Endodermal cell (in vitro differentiated cells): ENCODE results near the gene MRPS23. TPM values are rescaled to one million over a fixed set of nuclear protein-coding genes. Genes with fewer than 3 reads are reported as not detected.
A peak's percentile ranks its signal among the peaks of the same experiment; 100 is the strongest.

Source experiments
- DNase-seq: peaks from one replicate; pipeline ENCODE4 v3.0.0-alpha.2; 2017
- H3K27ac ChIP-seq: 2 replicates; pipeline ENCODE4 v1.5.1; 2013; ENCODE audit warnings: mild to moderate bottlenecking, low read depth, low read length, moderate library complexity
- H3K27me3 ChIP-seq: 2 replicates; pipeline ENCODE4 v1.6.1; 2013; ENCODE audit warnings: mild to moderate bottlenecking, low read length, moderate library complexity; ENCODE audit not compliant: insufficient read depth, control insufficient read depth, poor library complexity, severe bottlenecking
- H3K36me3 ChIP-seq: 2 replicates; pipeline ENCODE4 v1.7.0; 2013; ENCODE audit warnings: mild to moderate bottlenecking, low read length, moderate library complexity; ENCODE audit not compliant: control insufficient read depth, insufficient read depth
- H3K4me1 ChIP-seq: one replicate; pipeline ENCODE4 v1.7.0; 2013; ENCODE audit warnings: low read length; ENCODE audit not compliant: control insufficient read depth, insufficient read depth
- H3K4me3 ChIP-seq: 2 replicates; pipeline ENCODE4 v1.5.1; 2013; ENCODE audit warnings: mild to moderate bottlenecking, low read length, moderate library complexity
- H3K9ac ChIP-seq: 2 replicates; pipeline ENCODE4 v1.6.1; 2013; ENCODE audit warnings: mild to moderate bottlenecking, low read length, moderate library complexity; ENCODE audit not compliant: poor library complexity, severe bottlenecking; ENCODE audit errors: extremely low read depth
- H3K9me3 ChIP-seq: 2 replicates; pipeline ENCODE4 v1.6.1; 2013; ENCODE audit warnings: mild to moderate bottlenecking, low read length, moderate library complexity; ENCODE audit not compliant: control insufficient read depth
- H3K27ac Mint-ChIP-seq: 2 replicates; pipeline ENCODE4 v1.8.0; 2020; ENCODE audit warnings: mixed read lengths
- H3K27me3 Mint-ChIP-seq: 2 replicates; pipeline ENCODE4 v1.8.0; 2021; ENCODE audit warnings: mild to moderate bottlenecking, mixed read lengths; ENCODE audit not compliant: insufficient read depth
- H3K36me3 Mint-ChIP-seq: 2 replicates; pipeline ENCODE4 v1.8.0; 2020; ENCODE audit warnings: low read depth, mixed read lengths
- H3K4me1 Mint-ChIP-seq: 2 replicates; pipeline ENCODE4 v1.8.0; 2020; ENCODE audit warnings: mixed read lengths
- H3K4me3 Mint-ChIP-seq: 2 replicates; pipeline ENCODE4 v1.8.0; 2020; ENCODE audit warnings: mild to moderate bottlenecking, moderate library complexity, mixed read lengths
- H3K9me3 Mint-ChIP-seq: 2 replicates; pipeline ENCODE4 v1.8.0; 2020; ENCODE audit warnings: mild to moderate bottlenecking, mixed read lengths
- WGBS, 2 experiments: methylation state at CpG; one replicate each; pipeline versions ENCODE4 v1.1.5 to v1.1.7; 2013; ENCODE audit warnings: missing lambda C conversion rate in 2 of 2, mixed read lengths in 1 of 2; ENCODE audit not compliant: insufficient coverage in 1 of 2, insufficient read length in 1 of 2; 5-methylcytosine and 5-hydroxymethylcytosine counted together
- total RNA-seq, 2 donors: library from RNA; stranded (reverse); fragmentation: NEBNext Ultra II Directional in 1 of 2; extraction: Animal tissue kit (Norgen Biotek cat#: 25700) in 1 of 2; gene quantifications; 2 replicates in 1 of 2; 3 replicates in 1 of 2; pipeline ENCODE4 v1.2.1, GENCODE V29; 2021
- TF ChIP-seq, protein P1 (sequence below): fragments of 200-600 bp; sonication (generic); conservative IDR thresholded peaks from 2 replicates; pipeline ENCODE4 v1.5.0; 2021; ENCODE audit warnings: antibody characterized with exemption, mild to moderate bottlenecking

Gene MRPS23
- total RNA-seq, 2 donors from 2014 or later: 43.9 to 49.2 TPM

DNA sequence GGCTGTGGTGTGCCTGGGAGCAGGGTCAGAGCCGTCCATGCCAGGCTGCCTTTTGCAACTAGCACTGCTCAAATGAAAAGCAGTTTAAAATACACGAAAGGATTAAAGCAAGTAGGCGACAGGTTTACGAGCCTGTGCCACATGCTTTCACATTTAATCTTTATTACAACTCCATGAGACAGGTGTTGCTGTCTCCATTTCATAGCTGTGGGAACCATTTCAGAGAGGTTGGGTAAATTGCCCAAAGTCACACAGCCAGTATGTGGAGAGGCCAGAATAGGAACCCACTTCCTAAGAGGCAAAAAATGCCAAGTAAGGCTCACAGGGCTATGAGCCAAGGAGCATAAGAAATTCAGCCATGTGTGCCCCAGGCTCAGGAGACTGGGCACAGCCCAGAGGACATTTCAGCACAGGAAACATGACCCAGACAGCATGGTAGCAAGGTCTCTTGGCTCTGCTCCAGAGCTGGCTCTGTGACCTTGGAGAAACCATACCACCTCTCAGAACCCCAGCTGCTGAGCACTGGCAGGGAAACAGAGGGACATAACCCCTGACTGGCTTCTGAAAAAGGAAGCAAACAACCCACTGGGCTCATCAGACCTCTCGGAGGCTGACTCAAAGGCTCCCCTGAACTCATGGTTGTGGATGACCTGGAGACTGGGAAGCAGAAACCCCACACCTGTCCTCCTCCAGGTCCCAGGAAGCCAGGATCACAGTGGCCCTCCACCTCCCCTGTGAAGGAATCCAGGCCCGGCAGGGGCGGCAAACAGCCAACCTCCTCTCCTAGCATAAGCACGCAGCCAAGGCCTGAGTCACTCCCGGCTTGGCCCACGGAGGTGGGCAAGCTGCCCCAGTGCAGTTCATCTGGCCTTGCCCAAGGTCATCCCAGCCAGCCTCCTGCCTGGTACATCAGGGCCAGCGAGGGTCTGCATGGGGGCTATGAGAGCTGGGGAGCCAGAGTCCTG lies 40.3 kb upstream of the MRPS23 start:
- H3K4me1 ChIP-seq: peaks cover 10% of the 10 kb centered on the region
- TF ChIP-seq, protein P1, sequence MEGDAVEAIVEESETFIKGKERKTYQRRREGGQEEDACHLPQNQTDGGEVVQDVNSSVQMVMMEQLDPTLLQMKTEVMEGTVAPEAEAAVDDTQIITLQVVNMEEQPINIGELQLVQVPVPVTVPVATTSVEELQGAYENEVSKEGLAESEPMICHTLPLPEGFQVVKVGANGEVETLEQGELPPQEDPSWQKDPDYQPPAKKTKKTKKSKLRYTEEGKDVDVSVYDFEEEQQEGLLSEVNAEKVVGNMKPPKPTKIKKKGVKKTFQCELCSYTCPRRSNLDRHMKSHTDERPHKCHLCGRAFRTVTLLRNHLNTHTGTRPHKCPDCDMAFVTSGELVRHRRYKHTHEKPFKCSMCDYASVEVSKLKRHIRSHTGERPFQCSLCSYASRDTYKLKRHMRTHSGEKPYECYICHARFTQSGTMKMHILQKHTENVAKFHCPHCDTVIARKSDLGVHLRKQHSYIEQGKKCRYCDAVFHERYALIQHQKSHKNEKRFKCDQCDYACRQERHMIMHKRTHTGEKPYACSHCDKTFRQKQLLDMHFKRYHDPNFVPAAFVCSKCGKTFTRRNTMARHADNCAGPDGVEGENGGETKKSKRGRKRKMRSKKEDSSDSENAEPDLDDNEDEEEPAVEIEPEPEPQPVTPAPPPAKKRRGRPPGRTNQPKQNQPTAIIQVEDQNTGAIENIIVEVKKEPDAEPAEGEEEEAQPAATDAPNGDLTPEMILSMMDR: no peak
- H3K4me3 ChIP-seq: no peak overlapping the region
- H3K27ac Mint-ChIP-seq: no peak overlapping the region
- H3K9me3 ChIP-seq: no peaks in the 10 kb centered on the region
- H3K4me1 Mint-ChIP-seq: peaks cover 13% of the 10 kb centered on the region
- H3K27me3 ChIP-seq: no peaks in the 10 kb centered on the region
- no peak overlapping the region for H3K4me3 Mint-ChIP-seq
- no peaks in the 10 kb centered on the region for H3K9me3 Mint-ChIP-seq
- H3K36me3 ChIP-seq: no peaks in the 10 kb centered on the region
- no peaks in the 10 kb centered on the region for H3K36me3 Mint-ChIP-seq
- no peak overlapping the region for H3K9ac ChIP-seq
- peak; percentile 75 for DNase-seq
- 89 to 92% methylated on average over 9 to 11 of the region's 11 CpGs for WGBS, 2 experiments
- H3K27me3 Mint-ChIP-seq: no peaks in the 10 kb centered on the region
- no peak overlapping the region for H3K27ac ChIP-seq

DNA sequence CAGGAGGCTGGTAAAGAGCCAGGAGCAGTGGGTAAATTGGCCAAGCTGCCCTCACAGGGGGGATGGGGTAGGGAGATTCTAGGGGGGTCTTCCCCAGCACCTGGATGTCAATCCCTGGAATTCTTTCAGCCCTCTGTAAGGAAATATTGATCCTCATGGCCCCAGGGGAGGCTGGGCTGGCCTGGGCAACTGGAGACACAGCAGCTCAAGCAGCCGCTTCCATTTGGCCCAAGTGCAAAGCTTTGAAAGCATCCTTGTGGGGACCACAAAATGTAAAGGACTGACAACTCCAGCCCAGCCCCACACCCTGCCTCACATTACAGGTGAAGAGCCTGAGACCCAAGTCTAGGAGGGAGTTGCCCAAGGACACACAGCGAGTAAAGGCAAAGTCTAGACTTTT lies 39.4 kb upstream of the MRPS23 start:
- no peak overlapping the region for H3K9ac ChIP-seq
- Mint-ChIP-seq H3K4me3 (no peak overlapping the region), H3K4me1 (peaks cover 13% of the 10 kb centered on the region), H3K9me3 (no peaks in the 10 kb centered on the region), H3K27me3 (no peaks in the 10 kb centered on the region), H3K27ac (no peak overlapping the region), H3K36me3 (peaks cover 6% of the 10 kb centered on the region)
- TF ChIP-seq, protein P1: no peak
- H3K27me3 ChIP-seq: no peaks in the 10 kb centered on the region
- 92% methylated on average over 2 of the region's 2 CpGs; no CpG with 5 or more reads in 1 of the 2 experiments for WGBS, 2 experiments
- DNase-seq: no peak
- no peak overlapping the region for H3K4me3 ChIP-seq
- H3K9me3 ChIP-seq: no peaks in the 10 kb centered on the region
- H3K36me3 ChIP-seq: peaks cover 3% of the 10 kb centered on the region
- peak overlapping the region; percentile 51 for H3K27ac ChIP-seq
- H3K4me1 ChIP-seq: peaks cover 10% of the 10 kb centered on the region

DNA sequence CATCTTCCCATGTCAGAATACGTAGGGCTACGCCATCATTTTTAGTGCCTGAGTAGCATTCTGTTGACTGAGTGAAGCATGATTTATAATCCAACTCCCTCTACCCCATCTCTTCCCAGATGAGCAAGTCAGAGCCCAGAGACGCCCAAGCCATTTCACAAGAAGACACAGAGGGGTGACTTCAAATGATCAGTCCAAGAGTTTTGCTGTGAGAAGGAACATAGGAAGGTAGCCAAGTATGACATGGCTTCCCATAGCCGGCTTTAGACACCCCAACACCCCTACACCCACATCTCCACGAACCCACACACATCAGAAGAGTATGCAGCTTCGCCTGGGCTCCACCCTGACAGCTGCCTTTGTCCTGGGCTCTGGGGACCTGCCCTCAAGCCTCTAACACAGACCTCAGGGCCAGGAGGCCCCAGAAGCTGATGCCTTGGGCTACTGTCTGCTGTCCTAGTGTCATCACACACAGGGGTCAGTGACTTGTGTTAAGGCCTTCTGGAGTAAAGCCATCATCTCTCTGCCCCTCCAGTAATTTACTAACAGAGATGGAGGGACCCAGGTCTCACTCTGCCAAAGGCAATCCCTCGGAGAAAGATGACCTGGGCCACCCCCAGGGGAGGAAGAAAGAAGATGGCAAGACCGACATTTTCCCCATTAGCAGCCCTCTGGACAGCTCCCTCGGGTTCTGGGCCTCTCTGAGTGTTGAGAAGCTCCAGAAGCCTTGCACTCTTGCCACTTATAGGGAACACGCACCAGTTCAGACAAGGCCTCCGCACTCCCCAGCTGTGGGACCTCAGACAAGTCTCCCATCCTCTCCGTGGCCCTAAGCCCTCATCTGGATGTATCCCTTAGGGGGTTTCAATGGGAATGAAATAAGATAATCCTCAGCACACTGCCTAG lies 38.7 kb upstream of the MRPS23 start:
- 89 to 94% methylated on average over 8 to 12 of the region's 12 CpGs for WGBS, 2 experiments

More for the DNA sequence above, 38.7 kb upstream of the MRPS23 start:
- Histone ChIP-seq H3K4me3 (no peak overlapping the region), H3K9ac (no peak overlapping the region), H3K27me3 (no peaks in the 10 kb centered on the region), H3K4me1 (peaks cover 10% of the 10 kb centered on the region), H3K27ac (peak overlapping the region; percentile 51), H3K36me3 (peaks cover 3% of the 10 kb centered on the region), H3K9me3 (no peaks in the 10 kb centered on the region)
- Mint-ChIP-seq H3K36me3 (peaks cover 10% of the 10 kb centered on the region), H3K4me3 (no peak overlapping the region), H3K9me3 (no peaks in the 10 kb centered on the region), H3K4me1 (peaks cover 11% of the 10 kb centered on the region), H3K27me3 (no peaks in the 10 kb centered on the region), H3K27ac (no peak overlapping the region)
- no peak for DNase-seq
- TF ChIP-seq, protein P1: no peak
